Islet of Langerhans (tissue), 1 donor: ENCODE results near the gene HSPA2.
"Not testable (repeated sequence)": the region's sequence is repeated elsewhere in the genome, so short reads cannot be mapped to it uniquely, and the experiment has no call there.

ENCODE experiments used
- FAIRE-seq: peaks from one replicate; lab custom pipeline; 2011; peaks lifted over from hg19 to GRCh38; lab: Jason Lieb, UNC

HSPA2 gene

GRCh38 chr14:64562436-64562835 is 21.9 kb downstream of the HSPA2 start:
- no peak for FAIRE-seq

- no peak for FAIRE-seq
These were observed 23.2 kb downstream of the HSPA2 start for GRCh38 chr14:64563696-64564095.

GRCh38 chr14:64566651-64567122 is 26.1 kb downstream of the HSPA2 start:
- FAIRE-seq = no peak

- no peak for FAIRE-seq
These were observed 28.6 kb downstream of the HSPA2 start for GRCh38 chr14:64569138-64569631.

- not testable (repeated sequence) for FAIRE-seq
These were observed 29.1 kb downstream of the HSPA2 start for GRCh38 chr14:64569646-64570045.

- no peak for FAIRE-seq
These were observed 32.0 kb downstream of the HSPA2 start for GRCh38 chr14:64572386-64573104.

GRCh38 chr14:64573109-64573508 is 32.6 kb downstream of the HSPA2 start:
- no peak for FAIRE-seq

GRCh38 chr14:64574371-64575107 is 34.0 kb downstream of the HSPA2 start:
- no peak for FAIRE-seq

GRCh38 chr14:64577211-64577610 is 36.7 kb downstream of the HSPA2 start:
- FAIRE-seq = no peak

GRCh38 chr14:64580467-64580866 is 39.9 kb downstream of the HSPA2 start:
- no peak for FAIRE-seq

GRCh38 chr14:64581363-64581762 is 40.8 kb downstream of the HSPA2 start:
- FAIRE-seq = no peak

GRCh38 chr14:64581817-64582216 is 41.3 kb downstream of the HSPA2 start:
- FAIRE-seq = no peak

- no peak for FAIRE-seq
These were observed 43.6 kb downstream of the HSPA2 start for GRCh38 chr14:64584190-64584589.

GRCh38 chr14:64591809-64592208 is 51.3 kb downstream of the HSPA2 start:
- no peak for FAIRE-seq
